ENCODE results near the gene POU2F3.

DNA sequence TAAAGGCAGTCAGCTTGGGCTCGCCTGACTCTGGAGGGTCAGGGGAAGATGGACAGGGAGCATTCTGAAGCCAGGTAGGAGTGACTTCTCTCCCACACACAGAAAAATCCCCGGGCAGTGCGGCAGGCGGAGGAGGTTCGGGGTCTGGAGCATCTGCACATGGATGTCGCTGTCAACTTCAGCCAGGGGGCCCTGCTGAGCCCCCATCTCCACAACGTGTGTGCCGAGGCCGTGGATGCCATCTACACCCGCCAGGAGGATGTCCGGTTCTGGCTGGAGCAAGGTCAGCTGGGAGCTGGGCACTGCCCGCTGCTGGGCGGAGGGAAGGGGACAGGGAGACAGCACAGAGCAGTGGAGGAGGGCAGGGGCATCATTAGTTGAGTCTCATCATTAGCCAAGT lies 13.2 kb upstream of the POU2F3 start:
- TF ChIP-seq, protein P1, sequence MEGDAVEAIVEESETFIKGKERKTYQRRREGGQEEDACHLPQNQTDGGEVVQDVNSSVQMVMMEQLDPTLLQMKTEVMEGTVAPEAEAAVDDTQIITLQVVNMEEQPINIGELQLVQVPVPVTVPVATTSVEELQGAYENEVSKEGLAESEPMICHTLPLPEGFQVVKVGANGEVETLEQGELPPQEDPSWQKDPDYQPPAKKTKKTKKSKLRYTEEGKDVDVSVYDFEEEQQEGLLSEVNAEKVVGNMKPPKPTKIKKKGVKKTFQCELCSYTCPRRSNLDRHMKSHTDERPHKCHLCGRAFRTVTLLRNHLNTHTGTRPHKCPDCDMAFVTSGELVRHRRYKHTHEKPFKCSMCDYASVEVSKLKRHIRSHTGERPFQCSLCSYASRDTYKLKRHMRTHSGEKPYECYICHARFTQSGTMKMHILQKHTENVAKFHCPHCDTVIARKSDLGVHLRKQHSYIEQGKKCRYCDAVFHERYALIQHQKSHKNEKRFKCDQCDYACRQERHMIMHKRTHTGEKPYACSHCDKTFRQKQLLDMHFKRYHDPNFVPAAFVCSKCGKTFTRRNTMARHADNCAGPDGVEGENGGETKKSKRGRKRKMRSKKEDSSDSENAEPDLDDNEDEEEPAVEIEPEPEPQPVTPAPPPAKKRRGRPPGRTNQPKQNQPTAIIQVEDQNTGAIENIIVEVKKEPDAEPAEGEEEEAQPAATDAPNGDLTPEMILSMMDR (IDR thresholded peaks at IDR 0.05 in 4 of 5, conservative IDR thresholded peaks at IDR 0.05 in 1 of 5), result no peak
- TF ChIP-seq POLR2A (IDR thresholded peaks at IDR 0.05), result no peak

All from gastrocnemius medialis (tissue), 4 donors.